ENCODE data around the gene GRIN1. TPM values are rescaled to one million over a fixed set of nuclear protein-coding genes. Genes with fewer than 3 reads are reported as not detected.

The GRIN1 gene
- total RNA-seq, 1 donor from 2014 or later: not detected

GRCh38 chr9:137141976-137142936, 3.3 kb downstream of the GRIN1 start:
- DNase-seq (ENCODE audit: low read depth): no peak
- no peak for TF ChIP-seq CTCF (conservative IDR thresholded peaks at IDR 0.05; ENCODE audit: low read depth, low read length)
- no peak overlapping the region for H3K4me3 ChIP-seq (ENCODE audit: low read depth, low read length)

DNA sequence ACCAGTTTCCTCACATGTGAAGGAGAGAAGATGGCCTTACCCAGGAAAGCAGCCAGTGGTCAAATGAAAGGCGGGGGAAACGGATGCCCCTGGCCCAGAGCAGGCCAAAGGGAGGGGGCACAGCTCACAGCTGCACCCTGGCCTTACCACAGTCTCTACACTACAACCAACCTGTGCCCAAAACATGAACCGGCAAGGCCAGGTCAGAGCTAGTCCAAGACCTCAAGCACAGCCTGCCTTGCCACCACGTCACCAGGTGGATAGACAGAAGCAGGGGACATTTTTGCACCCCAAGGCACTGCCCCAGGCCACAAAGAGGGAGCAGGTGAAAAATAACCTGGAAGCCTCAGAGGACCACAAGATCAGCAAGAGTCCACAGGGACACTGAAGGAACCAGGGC, 4.5 kb downstream of the GRIN1 start:
- no peak overlapping the region for H3K4me3 ChIP-seq (ENCODE audit: low read depth, low read length)
- TF ChIP-seq CTCF (conservative IDR thresholded peaks at IDR 0.05; ENCODE audit: low read depth, low read length): no peak
- DNase-seq (ENCODE audit: low read depth): no peak

GRCh38 chr9:137145731-137146526, 7.0 kb downstream of the GRIN1 start:
- no peak for DNase-seq (ENCODE audit: low read depth)
- no peak overlapping the region for H3K4me3 ChIP-seq (ENCODE audit: low read depth, low read length)
- no peak for TF ChIP-seq CTCF (conservative IDR thresholded peaks at IDR 0.05; ENCODE audit: low read depth, low read length)

DNA sequence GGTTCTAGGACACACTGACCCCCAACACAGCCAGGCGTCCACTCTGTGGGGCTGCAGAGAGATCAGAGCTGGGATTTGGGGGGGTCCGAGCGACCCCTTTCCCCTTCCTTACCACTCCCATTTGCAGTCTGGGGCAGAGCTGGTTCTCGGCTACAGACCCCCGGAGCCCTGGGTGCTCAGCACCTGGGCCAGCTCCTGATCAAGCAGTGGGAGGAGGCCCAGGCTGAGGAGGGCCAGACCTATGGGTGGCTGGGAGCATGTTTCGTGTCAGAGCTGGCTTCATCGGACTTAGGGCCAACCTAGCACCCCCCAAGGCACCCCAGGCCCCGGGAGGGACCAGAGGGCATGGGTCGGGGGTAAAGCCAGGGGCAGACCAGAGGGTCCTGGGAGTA, 7.6 kb downstream of the GRIN1 start:
- TF ChIP-seq CTCF (conservative IDR thresholded peaks at IDR 0.05; ENCODE audit: low read depth, low read length): no peak
- DNase-seq (ENCODE audit: low read depth): no peak
- H3K4me3 ChIP-seq (ENCODE audit: low read depth, low read length): no peak overlapping the region

DNA sequence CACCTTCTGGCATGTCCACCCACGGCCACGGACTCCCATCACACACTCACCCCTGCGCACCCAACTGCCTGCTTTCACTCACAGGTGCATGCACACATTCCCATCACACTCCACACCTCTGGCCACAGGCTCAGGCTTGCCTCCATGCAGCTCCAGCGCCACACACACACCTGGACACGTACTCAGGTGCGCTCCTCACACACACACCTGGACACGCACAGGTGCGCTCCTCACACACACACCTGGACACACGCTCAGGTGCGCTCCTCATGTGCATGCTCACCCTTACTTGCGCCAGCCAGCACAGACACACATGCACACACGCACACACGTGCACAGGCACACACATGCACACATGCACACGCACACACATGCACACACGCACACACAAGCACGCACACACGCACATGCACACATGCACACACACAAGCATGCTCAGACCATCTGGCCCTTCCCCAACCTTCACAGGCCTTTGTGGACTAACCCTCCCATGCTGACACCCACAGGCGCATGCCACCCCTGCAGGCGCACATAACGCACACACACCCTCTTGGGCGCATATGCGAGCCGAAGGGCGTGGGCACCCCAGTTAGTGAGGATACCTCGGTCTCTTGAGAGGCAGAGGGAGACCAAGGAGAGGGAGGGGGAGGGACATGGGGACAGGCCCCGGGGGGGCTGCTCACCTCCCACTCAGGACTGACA, 8.3 kb downstream of the GRIN1 start:
- no peak overlapping the region for H3K4me3 ChIP-seq (ENCODE audit: low read depth, low read length)
- no peak for DNase-seq (ENCODE audit: low read depth)
- TF ChIP-seq CTCF (conservative IDR thresholded peaks at IDR 0.05; ENCODE audit: low read depth, low read length): no peak

- DNase-seq (ENCODE audit: low read depth): no peak
- no peak overlapping the region for H3K4me3 ChIP-seq (ENCODE audit: low read depth, low read length)
- no peak for TF ChIP-seq CTCF (conservative IDR thresholded peaks at IDR 0.05; ENCODE audit: low read depth, low read length)
These were observed 8.8 kb downstream of the GRIN1 start for GRCh38 chr9:137147793-137148160.
